GM08714 (cell line): Measurements from ENCODE around the gene AFF2.

Experiments
- H3K4me3 ChIP-seq: fragments of 200-500 bp; sonication (Bioruptor generic); 2 replicates; pipeline ENCODE4 v1.5.1; 2014; ENCODE audit warnings: mild to moderate bottlenecking, low read length, inconsistent platforms
- ZNF274 ChIP-seq: IDR thresholded peaks from 2 replicates; pipeline ENCODE4 v1.6.1; 2012; ENCODE audit warnings: mild to moderate bottlenecking, low read depth, low read length

Gene AFF2

GRCh38 chrX:148513661-148514060 lies 13.2 kb downstream of the AFF2 start:
- no peak for TF ChIP-seq ZNF274
- no peak overlapping the region for H3K4me3 ChIP-seq

DNA sequence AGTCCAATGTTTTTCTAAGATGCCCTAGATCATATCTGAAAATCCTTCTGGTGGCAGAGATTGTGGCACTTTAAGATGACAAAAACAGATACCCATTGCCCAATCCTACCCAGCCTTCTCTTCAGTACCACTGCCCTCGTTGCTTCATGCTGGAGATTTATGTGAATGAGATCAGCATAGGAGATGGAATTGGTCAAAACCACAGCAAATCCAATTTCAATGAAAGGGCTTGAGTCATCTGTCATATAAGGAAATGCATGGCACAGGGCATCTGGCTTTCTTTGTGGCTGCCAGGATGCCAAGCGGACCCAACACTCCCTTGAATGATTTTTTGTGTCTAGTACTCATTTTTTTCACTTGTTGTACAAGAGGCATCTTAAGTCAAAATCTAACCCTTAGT lies 16.8 kb downstream of the AFF2 start:
- H3K4me3 ChIP-seq, result no peak overlapping the region
- no peak for TF ChIP-seq ZNF274

- no peak overlapping the region for H3K4me3 ChIP-seq
- no peak for TF ChIP-seq ZNF274
These were observed 21.6 kb downstream of the AFF2 start for GRCh38 chrX:148522006-148522405.

DNA sequence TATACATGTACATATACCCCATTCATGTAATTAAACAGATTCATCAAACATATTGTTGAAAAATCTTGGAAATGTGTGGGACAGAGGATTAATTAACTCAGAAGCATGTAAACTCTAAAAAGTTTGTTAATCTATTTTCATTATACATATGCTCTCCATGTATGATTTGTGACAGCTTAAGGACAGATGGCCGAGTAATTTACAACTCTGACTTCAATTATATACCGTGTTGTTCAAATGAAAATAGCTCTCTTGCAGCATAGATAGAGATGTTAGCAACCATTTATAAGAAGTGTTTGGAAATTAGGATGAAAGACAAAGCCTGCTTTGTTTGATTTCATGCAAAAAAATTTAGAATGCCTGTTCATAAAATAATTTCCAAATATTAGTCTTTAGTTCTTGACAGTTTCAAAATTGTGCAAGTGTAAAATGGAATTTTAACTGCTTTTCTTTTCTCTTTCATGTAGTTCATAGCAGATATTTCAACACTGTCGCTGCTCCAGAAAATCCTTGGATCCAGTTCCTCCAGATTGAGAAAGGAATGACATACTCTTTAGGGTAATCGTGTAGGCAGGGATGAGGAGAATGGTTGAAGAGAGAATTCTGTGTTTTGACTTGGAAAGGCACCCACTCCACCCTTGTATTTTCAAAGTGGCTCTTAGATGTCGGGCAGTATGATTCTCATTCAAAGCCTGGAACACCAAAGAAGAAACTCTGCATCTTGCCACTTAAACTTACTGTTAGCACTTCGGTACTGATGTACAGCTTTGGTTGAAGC lies 23.1 kb downstream of the AFF2 start:
- no peak overlapping the region for H3K4me3 ChIP-seq
- TF ChIP-seq ZNF274, result no peak

GRCh38 chrX:148530464-148531077 lies 30.2 kb downstream of the AFF2 start:
- H3K4me3 ChIP-seq, result no peak overlapping the region
- no peak for TF ChIP-seq ZNF274

GRCh38 chrX:148534291-148534690 lies 33.9 kb downstream of the AFF2 start:
- no peak for TF ChIP-seq ZNF274
- no peak overlapping the region for H3K4me3 ChIP-seq

- H3K4me3 ChIP-seq, result no peak overlapping the region
- no peak for TF ChIP-seq ZNF274
These were observed 35.2 kb downstream of the AFF2 start for GRCh38 chrX:148535639-148536038.

DNA sequence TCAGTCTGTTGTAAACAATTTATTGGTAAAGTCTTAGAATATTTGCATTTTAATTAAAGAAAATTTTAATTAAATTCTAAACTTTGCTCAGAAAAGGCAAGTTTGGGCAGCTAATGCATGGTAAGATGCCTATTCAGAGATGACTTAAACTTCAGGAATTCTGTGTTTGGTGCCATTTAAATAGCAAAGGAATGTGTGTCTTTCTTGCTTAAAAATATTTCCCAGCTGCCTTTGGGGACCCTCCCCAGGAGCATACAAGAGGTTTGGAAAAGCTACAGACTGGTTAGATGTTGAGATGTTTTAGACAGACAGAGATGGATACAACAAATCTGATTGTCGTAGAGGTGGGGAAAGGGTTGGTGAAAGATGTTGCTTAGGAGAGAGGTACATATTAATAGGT lies 36.5 kb downstream of the AFF2 start:
- TF ChIP-seq ZNF274, result no peak
- H3K4me3 ChIP-seq, result no peak overlapping the region

- no peak for TF ChIP-seq ZNF274
- H3K4me3 ChIP-seq, result no peak overlapping the region
These were observed 37.3 kb downstream of the AFF2 start for GRCh38 chrX:148537556-148538182.

GRCh38 chrX:148538582-148538981 lies 38.2 kb downstream of the AFF2 start:
- no peak for TF ChIP-seq ZNF274
- no peak overlapping the region for H3K4me3 ChIP-seq

DNA sequence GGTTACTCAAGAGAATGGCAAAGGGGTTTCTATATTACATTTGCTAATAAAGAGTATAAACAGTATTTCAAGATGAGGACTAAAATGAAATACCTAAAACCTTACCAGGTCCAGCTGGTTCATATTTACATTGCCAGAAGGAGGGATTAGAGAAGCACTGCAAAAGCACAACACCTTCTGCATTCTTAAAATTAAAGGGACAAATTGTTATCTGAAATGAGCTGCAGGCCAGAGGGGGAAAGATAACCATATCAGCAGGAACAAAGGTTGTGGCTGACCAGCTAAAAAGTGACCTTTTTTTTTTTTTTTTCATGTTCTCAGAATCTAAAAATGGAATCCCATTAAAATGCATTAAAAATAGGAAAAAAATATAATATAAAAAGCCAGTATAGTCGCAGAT lies 39.7 kb downstream of the AFF2 start:
- TF ChIP-seq ZNF274, result no peak
- H3K4me3 ChIP-seq, result no peak overlapping the region

GRCh38 chrX:148540671-148541583 lies 40.5 kb downstream of the AFF2 start:
- H3K4me3 ChIP-seq, result no peak overlapping the region
- no peak for TF ChIP-seq ZNF274

GRCh38 chrX:148541584-148541940 lies 41.1 kb downstream of the AFF2 start:
- H3K4me3 ChIP-seq, result no peak overlapping the region
- TF ChIP-seq ZNF274, result no peak
